ENCODE results near the gene PRICKLE1.

DNA sequence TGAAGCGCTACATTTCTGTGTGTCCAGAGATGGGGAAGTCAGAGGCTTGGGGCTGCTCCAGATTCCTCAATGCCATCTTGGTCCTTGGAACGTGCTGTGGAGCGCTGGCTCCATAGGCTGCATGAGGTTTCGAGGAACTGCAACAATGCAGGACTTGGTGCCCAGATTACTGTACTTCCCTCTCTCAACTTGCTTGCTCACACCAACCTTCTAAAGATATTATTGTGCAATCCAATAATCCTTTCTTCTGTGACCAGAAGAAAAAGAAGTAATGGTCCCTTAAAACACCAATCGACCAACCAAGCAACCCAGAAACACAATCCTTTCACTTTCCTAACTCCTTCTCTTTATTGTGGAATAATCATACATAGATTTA is 3.7 kb downstream of the PRICKLE1 start:
- TF ChIP-seq, protein P1, sequence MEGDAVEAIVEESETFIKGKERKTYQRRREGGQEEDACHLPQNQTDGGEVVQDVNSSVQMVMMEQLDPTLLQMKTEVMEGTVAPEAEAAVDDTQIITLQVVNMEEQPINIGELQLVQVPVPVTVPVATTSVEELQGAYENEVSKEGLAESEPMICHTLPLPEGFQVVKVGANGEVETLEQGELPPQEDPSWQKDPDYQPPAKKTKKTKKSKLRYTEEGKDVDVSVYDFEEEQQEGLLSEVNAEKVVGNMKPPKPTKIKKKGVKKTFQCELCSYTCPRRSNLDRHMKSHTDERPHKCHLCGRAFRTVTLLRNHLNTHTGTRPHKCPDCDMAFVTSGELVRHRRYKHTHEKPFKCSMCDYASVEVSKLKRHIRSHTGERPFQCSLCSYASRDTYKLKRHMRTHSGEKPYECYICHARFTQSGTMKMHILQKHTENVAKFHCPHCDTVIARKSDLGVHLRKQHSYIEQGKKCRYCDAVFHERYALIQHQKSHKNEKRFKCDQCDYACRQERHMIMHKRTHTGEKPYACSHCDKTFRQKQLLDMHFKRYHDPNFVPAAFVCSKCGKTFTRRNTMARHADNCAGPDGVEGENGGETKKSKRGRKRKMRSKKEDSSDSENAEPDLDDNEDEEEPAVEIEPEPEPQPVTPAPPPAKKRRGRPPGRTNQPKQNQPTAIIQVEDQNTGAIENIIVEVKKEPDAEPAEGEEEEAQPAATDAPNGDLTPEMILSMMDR (IDR thresholded peaks at IDR 0.05; ENCODE audit: low read length), result no peak
- TF ChIP-seq EZH2 (IDR thresholded peaks at IDR 0.05; ENCODE audit: borderline replicate concordance, low read length), result no peak

All from OCI-LY1 (cell line).